HG03442 (cell line): ENCODE data around the gene URI1.

Experiments
- ATAC-seq: cut with Tn5 transposase; IDR thresholded peaks from one replicate; pipeline ENCODE4 v1.9.1; 2021; ENCODE audit warnings: mild to moderate bottlenecking, moderate library complexity; ENCODE audit not compliant: unreplicated experiment

The URI1 gene

GRCh38 chr19:30052122-30053075, 110.4 kb downstream of the URI1 start:
- ATAC-seq: no peak

- no peak for ATAC-seq
Measured at GRCh38 chr19:30053558-30053957, 111.5 kb downstream of the URI1 start.

- ATAC-seq: no peak
Measured at GRCh38 chr19:30054210-30054609, 112.2 kb downstream of the URI1 start.

DNA sequence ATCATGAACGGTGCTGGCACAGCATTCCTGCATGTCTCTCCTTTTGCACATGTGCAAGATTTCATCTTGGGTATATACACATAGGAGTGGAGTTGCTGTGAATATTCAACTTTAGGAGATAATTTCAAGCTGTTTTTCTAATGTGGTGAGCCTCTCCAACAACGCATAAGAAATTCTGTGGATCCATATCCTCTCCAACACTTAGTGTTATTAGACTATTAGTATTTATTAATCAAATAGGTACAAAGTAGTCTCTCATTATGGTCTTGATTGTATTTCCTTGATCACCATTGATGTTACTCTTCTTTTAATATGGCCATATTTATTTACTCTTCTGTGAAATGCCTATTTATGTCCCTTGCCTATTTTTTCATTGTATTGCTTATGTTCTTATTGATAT, 114.5 kb downstream of the URI1 start:
- ATAC-seq: no peak

GRCh38 chr19:30059741-30060457, 117.9 kb downstream of the URI1 start:
- no peak for ATAC-seq

GRCh38 chr19:30060531-30061222, 118.6 kb downstream of the URI1 start:
- no peak for ATAC-seq

GRCh38 chr19:30061223-30062064, 119.4 kb downstream of the URI1 start:
- no peak for ATAC-seq

DNA sequence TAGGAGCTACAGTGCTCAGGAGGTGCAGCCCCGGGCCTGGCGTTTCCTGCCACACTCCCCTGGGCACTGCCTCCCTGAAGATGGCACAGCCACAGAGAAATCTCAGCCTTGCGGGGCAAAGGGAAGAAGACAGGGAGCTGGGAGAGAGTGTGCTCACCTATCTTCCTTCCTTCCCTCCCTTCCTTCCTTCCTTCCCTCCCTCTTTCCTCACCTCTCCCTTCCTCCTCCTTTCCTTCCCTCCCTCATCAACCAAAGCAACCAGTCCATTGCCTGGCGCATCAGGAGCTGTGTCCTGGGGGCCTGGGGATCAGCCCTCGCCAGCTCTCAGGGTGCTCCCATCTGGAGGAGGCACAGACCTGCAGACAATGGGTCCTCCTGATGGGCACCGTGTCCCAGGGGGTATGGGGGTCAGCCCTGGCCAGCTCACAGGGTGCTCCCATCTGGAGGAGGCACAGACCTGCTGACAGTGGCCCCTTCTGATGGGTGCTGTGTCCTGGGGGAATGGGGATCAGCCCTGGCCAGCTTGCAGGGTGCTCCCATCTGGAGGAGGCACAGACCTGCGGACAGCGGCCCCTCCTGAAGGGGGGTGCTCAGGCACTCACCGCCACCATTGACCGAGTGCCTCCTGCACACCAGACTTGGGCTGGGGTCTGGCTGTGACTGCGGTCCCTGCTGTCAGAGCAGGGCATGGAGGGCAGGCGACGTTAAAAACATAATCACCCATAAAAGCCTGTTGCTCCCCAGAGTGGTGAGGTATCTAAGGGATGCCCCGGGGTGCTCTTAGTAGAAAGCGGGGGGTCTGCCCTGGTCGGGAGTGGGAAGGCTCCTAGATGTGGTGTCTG, 120.2 kb downstream of the URI1 start:
- no peak for ATAC-seq

DNA sequence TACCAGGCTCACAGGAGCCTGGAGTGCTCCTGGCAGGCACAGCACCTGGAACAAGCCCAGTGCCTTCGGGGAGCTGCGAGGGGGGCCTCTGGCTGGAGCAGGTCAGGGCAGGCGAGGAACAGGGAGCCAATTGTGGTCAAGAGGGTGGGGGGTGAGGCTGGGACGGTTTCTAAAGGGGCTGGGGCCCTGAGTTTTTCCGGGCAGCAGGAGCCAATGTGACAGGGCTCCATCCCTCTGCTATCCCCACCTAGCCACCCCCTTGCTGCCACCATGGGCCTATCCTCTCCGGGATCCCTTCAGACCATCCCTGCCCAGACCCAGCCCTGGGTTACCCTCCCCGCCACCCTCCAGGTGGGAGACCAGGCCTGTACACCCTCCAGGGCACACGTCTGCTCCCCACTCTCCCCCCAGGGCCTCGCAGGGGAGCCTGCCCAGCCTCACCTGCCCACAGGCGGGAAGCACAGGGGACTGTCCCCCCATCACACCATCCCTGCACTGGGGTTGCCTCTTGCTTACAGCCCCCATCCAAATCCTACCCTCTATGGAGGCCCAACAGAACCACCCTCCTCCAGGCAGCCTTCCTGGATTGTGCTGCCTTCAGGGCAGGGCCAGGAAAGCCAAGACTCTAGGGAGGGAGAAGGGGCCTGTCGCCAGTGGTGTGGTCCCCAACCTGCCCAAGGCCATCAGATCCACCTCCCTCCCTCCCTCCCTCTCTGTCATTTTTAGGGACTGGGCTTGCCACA, 121.0 kb downstream of the URI1 start:
- ATAC-seq: no peak

DNA sequence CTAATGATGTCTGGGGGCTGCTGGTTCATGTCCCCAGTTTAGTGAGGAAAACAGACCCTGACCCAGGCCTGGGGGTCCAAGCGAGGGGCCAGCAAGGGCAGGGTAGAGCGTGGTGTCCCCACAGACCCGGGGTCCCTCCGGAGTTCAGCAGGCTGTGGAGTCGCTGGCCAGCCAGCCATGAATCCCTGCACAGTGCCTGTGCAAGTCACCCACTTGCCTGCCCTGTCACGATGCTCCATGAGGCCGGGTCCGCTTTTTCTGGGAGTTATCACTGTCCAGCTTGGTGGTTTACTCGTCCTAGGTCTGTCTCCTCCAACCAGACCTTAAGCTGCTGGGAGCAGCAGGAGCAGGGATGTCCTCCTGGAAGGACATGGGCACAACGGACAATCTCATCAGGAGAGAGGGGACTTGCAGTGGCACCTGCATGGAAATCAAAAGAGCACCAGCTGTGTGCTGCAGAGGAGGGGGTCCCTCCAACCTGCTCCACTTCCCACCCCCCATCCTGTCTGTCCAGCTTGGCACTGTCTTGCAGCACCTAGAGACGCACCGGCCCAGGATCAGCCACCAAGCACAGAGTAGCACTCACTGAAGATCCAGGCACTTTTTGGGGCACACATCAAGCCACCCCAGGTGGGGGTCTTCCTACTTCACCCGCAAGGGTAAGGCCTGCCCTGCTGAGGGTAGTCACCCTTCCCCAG, 121.8 kb downstream of the URI1 start:
- no peak for ATAC-seq

DNA sequence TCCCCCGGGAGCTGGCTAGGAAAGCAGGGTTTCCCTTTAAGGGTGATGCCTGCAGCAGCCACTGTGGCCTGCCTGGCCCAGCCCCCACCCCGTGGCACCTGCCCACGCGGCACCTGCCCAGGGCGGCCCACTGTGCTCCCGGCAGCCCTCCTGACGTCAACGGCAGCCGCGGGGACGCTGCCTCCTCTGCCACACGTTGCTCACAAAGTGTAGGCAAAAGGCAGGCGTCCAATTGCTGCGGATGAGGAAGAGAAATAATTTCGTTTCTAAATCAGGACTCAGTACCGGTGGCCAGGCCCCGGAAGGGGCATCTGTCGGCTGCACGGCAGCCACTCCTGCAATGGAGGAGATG, 122.3 kb downstream of the URI1 start:
- ATAC-seq: no peak

DNA sequence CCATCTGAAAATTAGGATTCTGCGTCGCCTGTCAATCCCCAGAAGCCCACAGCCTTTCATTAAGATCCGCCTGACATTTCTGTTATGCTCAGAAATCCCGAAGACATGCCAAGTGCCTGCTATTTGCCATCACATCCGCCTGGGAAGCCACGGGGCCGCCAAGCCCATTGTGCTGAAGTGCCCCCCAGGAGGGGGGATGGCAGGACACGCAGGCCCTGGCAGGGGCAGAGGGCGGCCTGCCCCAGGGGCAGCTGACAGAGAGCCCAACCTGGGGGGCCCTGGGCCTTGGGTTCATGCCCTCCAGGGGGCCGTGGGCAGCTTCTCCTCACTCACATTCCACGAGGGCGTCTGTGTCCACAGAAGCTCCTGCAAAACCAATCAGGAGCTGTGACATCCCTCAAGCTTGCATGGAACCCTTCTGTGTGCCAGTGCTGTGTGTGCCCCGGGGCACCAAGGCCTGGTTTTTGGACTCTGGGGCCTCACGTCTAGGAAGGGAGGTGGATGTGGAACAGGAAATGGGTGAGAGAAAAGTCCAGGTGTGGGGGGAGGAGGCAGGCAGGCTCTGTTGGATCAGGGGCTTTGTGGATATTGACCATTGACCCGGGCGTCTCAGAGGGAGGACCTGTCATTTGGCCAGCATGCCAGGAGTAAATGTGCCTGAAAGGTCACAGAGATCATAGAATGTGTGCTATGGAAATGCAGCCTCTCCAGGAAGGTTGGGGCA, 122.9 kb downstream of the URI1 start:
- no peak for ATAC-seq

DNA sequence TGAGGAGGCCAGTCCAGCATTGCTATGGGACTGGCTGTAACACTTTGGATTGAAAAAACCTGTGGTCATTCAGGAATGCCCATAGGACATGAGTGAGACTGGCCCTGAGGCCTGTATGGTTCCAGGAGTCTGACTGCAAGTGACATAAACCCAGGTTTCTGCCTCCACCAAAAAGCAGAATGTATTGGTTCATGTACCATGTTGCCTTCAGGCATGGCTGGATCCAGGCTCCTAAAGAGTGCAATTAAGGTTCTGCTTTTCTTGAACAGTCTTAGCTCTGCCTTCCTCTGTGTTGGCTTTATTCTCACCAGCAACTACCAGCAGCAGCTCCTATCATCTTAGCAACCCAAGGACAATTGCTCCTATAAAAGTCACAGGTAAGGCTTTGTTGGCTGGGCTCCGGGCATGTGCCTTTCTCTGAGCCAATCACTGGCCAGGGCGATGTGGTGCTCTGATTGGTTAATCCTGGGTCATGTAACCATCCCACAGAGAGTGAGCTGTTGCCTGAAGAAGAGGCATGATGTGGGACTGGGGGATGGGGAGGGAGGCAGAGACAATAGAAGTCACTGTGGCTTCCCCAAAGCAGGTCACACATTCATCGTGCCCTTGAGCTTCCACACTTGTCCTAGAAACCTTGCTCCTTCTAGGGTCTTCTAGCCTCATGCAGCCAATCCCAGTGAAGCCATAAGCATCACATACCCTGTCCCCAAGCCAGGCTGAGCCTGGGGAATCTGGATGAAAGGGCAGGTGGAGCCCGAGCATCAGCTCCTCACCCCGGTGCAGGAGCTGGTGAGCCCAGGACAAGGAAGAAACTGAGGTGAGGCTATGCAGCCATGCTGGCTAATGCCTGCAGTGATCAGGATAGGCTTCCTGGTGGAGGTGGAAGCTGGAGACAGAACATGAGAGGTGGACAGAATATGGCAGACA, 123.9 kb downstream of the URI1 start:
- no peak for ATAC-seq
